Liver (tissue), 3 donors: ENCODE data around the gene ADAM8.

Experiments
- EGR1 ChIP-seq, 2 donors: IDR thresholded peaks; 2 replicates each; pipeline ENCODE4 v1.6.1; 2016 to 2018; ENCODE audit warnings: antibody characterized with exemption in 2 of 2, low read depth in 2 of 2
- FOXA1 ChIP-seq: IDR thresholded peaks from 2 replicates; pipeline ENCODE4 v1.6.1; 2016; ENCODE audit warnings: antibody characterized with exemption
- GABPA ChIP-seq, 2 donors: IDR thresholded peaks in 1 of 2; conservative IDR thresholded peaks in 1 of 2; 2 replicates each; pipeline ENCODE4 v1.6.1; 2016; ENCODE audit warnings: antibody characterized with exemption in 2 of 2, mild to moderate bottlenecking in 1 of 2, moderate library complexity in 1 of 2
- RAD21 ChIP-seq, 2 donors: IDR thresholded peaks; 2 replicates each; pipeline ENCODE4 v1.6.1; 2016; ENCODE audit warnings: antibody characterized with exemption in 2 of 2, mild to moderate bottlenecking in 2 of 2
- RXRA ChIP-seq, 2 donors: IDR thresholded peaks; 2 replicates each; pipeline ENCODE4 v1.6.1; 2017 to 2018; ENCODE audit warnings: antibody characterized with exemption in 2 of 2, mild to moderate bottlenecking in 1 of 2
- SP1 ChIP-seq: IDR thresholded peaks from 2 replicates; pipeline ENCODE4 v1.6.1; 2018; ENCODE audit warnings: antibody characterized with exemption, mild to moderate bottlenecking
- TAF1 ChIP-seq: conservative IDR thresholded peaks from 2 replicates; pipeline ENCODE4 v1.6.1; 2016; ENCODE audit warnings: antibody characterized with exemption, mild to moderate bottlenecking
- YY1 ChIP-seq: IDR thresholded peaks from 2 replicates; pipeline ENCODE4 v1.6.1; 2016; ENCODE audit warnings: antibody characterized with exemption, mild to moderate bottlenecking
- TF ChIP-seq, protein P1 (sequence below): fragments of 150-350 bp; IDR thresholded peaks from 2 replicates; pipeline ENCODE4 v1.5.1; 2017; ENCODE audit warnings: improper control_type of control experiment, low read depth, low read length; ENCODE audit not compliant: missing input control
- TF ChIP-seq, protein P2 (sequence below): IDR thresholded peaks from 2 replicates; pipeline ENCODE4 v1.6.1; 2016; ENCODE audit warnings: antibody characterized with exemption
- TF ChIP-seq, protein P3 (sequence below): IDR thresholded peaks from 2 replicates; pipeline ENCODE4 v1.6.1; 2016; ENCODE audit warnings: antibody characterized with exemption
- TF ChIP-seq, protein P4 (sequence below): IDR thresholded peaks from 2 replicates; pipeline ENCODE4 v1.6.1; 2016; ENCODE audit warnings: antibody characterized with exemption, mild to moderate bottlenecking
- donor health status: healthy.
- donor health status: healthy.

DNA sequence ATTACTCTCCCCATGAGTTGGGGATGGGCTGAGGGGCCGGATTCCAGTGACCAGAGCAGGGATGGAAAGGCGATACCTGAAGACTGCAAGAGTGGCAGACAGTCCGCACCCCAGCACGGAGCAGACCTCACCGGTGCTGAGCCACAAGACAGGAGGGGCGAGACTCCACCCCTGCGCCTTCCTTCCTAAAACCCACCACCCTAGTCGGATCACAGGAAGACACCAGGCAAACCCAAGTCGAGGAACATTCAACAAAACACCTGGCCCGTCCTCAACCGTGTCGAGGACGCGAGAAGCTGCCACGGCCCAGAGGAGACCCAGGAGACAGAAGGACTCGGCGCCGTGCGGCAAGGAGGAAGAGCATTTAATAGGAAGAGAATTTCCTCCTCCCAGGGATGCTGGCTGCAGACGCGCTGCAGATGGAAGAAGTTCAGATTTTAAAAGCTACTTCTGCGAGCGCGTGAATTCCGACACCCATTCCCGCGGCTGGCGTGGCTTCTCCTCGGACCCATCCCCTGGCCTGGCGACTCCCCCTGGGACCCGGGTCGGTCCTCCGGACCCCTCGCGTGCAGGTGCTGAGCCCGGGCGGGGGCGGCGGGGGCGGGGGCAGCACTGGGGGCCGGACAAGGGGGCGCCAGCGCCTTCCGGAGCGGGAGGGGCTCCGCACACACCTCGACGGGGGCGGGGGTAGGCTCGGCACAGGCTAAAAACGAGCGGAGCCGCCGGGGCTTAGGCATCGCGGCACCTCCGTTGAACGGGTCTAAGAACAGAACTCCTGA, 47.2 kb downstream of the ADAM8 start:
- TF ChIP-seq TAF1 (no peak), RAD21 (IDR thresholded peaks at IDR 0.05) (no peak), SP1 (no peak), RXRA (IDR thresholded peaks at IDR 0.05) (no peak), EGR1 (IDR thresholded peaks at IDR 0.05; ENCODE audit: low read depth in 2 of 2) (no peak), FOXA1 (no peak), GABPA (IDR thresholded peaks at IDR 0.05 in 1 of 2, conservative IDR thresholded peaks at IDR 0.05 in 1 of 2) (no peak), YY1 (no peak)
- TF ChIP-seq, protein P1, sequence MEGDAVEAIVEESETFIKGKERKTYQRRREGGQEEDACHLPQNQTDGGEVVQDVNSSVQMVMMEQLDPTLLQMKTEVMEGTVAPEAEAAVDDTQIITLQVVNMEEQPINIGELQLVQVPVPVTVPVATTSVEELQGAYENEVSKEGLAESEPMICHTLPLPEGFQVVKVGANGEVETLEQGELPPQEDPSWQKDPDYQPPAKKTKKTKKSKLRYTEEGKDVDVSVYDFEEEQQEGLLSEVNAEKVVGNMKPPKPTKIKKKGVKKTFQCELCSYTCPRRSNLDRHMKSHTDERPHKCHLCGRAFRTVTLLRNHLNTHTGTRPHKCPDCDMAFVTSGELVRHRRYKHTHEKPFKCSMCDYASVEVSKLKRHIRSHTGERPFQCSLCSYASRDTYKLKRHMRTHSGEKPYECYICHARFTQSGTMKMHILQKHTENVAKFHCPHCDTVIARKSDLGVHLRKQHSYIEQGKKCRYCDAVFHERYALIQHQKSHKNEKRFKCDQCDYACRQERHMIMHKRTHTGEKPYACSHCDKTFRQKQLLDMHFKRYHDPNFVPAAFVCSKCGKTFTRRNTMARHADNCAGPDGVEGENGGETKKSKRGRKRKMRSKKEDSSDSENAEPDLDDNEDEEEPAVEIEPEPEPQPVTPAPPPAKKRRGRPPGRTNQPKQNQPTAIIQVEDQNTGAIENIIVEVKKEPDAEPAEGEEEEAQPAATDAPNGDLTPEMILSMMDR: no peak
- TF ChIP-seq, protein P2, sequence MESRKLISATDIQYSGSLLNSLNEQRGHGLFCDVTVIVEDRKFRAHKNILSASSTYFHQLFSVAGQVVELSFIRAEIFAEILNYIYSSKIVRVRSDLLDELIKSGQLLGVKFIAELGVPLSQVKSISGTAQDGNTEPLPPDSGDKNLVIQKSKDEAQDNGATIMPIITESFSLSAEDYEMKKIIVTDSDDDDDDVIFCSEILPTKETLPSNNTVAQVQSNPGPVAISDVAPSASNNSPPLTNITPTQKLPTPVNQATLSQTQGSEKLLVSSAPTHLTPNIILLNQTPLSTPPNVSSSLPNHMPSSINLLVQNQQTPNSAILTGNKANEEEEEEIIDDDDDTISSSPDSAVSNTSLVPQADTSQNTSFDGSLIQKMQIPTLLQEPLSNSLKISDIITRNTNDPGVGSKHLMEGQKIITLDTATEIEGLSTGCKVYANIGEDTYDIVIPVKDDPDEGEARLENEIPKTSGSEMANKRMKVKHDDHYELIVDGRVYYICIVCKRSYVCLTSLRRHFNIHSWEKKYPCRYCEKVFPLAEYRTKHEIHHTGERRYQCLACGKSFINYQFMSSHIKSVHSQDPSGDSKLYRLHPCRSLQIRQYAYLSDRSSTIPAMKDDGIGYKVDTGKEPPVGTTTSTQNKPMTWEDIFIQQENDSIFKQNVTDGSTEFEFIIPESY: no peak
- TF ChIP-seq, protein P3, sequence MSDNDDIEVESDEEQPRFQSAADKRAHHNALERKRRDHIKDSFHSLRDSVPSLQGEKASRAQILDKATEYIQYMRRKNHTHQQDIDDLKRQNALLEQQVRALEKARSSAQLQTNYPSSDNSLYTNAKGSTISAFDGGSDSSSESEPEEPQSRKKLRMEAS: no peak
- TF ChIP-seq, protein P4, sequence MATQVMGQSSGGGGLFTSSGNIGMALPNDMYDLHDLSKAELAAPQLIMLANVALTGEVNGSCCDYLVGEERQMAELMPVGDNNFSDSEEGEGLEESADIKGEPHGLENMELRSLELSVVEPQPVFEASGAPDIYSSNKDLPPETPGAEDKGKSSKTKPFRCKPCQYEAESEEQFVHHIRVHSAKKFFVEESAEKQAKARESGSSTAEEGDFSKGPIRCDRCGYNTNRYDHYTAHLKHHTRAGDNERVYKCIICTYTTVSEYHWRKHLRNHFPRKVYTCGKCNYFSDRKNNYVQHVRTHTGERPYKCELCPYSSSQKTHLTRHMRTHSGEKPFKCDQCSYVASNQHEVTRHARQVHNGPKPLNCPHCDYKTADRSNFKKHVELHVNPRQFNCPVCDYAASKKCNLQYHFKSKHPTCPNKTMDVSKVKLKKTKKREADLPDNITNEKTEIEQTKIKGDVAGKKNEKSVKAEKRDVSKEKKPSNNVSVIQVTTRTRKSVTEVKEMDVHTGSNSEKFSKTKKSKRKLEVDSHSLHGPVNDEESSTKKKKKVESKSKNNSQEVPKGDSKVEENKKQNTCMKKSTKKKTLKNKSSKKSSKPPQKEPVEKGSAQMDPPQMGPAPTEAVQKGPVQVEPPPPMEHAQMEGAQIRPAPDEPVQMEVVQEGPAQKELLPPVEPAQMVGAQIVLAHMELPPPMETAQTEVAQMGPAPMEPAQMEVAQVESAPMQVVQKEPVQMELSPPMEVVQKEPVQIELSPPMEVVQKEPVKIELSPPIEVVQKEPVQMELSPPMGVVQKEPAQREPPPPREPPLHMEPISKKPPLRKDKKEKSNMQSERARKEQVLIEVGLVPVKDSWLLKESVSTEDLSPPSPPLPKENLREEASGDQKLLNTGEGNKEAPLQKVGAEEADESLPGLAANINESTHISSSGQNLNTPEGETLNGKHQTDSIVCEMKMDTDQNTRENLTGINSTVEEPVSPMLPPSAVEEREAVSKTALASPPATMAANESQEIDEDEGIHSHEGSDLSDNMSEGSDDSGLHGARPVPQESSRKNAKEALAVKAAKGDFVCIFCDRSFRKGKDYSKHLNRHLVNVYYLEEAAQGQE: no peak
